Rectal smooth muscle tissue (tissue), 1 donor: ENCODE data around the gene PFN3.
"Not testable (repeated sequence)": the region's sequence is repeated elsewhere in the genome, so short reads cannot be mapped to it uniquely, and the experiment has no call there.

Experiments
- H3K27ac ChIP-seq: one replicate; pipeline ENCODE4 v1.7.0; 2013; ENCODE audit warnings: low read depth, low read length, inconsistent platforms
- H3K27me3 ChIP-seq: one replicate; pipeline ENCODE4 v1.7.0; 2013; ENCODE audit warnings: low read length; ENCODE audit not compliant: control insufficient read depth, insufficient read depth
- H3K36me3 ChIP-seq: one replicate; pipeline ENCODE4 v1.7.0; 2013; ENCODE audit warnings: low read length; ENCODE audit not compliant: control insufficient read depth, insufficient read depth
- H3K4me1 ChIP-seq: one replicate; pipeline ENCODE4 v1.7.0; 2013; ENCODE audit warnings: low read length; ENCODE audit not compliant: control insufficient read depth, insufficient read depth
- H3K4me3 ChIP-seq: one replicate; pipeline ENCODE4 v1.7.0; 2013; ENCODE audit warnings: low read length
- H3K9ac ChIP-seq: one replicate; pipeline ENCODE4 v1.7.0; 2013; ENCODE audit warnings: low read length

The PFN3 gene

DNA sequence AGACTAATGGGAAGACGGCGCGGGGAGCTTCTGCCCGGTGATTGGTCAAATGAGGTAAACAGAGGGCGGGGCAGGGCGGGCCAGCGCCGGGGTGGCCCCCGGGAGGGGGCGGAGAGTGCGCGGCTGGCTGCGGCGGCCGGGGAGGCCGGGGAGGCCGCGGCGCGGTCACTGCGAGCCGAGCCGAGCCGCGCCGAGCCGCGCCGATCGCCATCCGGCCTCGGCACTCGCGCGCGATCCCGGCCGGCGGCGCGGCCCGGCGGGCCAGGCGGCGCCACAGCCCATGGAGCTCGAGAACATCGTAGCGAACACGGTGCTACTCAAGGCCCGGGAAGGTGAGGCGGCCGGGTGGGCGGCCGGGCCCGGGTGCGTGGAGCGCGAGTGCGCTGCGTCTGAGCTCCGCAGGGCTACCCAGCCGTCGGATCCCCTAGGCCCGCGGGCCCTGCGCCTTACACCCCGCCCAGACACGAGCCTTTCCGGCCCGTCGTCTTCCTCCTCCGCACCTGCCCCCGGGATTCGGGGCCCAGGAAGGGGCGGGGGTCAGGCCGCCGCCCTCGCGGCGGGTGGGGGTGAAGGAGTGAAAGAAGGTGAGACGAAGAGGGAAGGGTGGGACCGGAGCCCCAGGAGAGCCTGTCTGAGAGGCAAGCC lies 26.2 kb upstream of the PFN3 start, which contains the start of gene GRK6:
Gene GRK6 (plus strand): TSS at position 111 of the 645 bp plus-strand sequence. CDS start 170 bp downstream, at position 281.
- peaks cover 11% of the 10 kb centered on the region for H3K4me1 ChIP-seq
- peak within 1 kb of the TSS; percentile 97 for H3K27ac ChIP-seq
- peak within 1 kb of the TSS; percentile 87 for H3K9ac ChIP-seq
- no peaks in the 10 kb centered on the region for H3K27me3 ChIP-seq
- peak within 1 kb of the TSS; percentile 81 for H3K4me3 ChIP-seq
- H3K36me3 ChIP-seq = peaks cover 5% of the 10 kb centered on the region

DNA sequence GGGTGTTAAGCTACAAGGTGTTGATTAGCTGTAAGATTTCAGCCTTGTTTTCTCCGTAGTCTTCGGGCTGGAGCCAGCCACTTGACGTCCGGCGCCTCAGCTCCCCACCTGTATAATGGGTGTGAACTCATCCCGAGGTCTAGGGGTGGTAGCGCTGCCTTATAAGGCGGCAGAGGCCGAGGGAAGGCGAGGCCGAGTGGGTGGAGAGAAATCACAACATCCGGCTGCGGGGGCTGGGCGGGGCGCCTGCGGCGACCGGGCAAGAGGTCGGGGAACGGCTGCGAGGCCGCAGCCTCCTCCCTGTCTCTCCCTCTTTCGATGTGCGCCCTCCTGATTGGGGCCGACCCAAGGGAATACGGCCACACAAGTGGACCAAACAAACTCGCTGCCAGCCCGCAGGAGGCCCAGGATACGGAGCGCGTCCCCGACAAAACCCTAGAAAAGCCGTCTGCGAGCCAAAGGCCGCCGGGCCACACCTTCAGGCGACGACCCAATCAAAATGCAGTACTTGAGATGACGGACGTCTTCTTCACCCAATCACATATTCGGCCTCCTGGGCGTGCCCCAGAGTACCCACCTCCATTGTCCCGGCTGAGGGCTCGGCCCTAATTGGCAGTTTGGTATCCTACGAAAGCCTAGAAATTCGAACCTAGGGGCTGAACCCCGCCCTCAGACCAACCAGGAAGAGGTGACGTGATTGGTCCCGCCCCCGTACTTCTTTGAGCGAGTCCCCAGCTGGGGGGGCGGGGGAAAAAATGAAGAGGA lies 25.5 kb upstream of the PFN3 start:
- Histone ChIP-seq H3K4me1 (peaks cover 11% of the 10 kb centered on the region), H3K27ac (peak overlapping the region; percentile 97)

DNA sequence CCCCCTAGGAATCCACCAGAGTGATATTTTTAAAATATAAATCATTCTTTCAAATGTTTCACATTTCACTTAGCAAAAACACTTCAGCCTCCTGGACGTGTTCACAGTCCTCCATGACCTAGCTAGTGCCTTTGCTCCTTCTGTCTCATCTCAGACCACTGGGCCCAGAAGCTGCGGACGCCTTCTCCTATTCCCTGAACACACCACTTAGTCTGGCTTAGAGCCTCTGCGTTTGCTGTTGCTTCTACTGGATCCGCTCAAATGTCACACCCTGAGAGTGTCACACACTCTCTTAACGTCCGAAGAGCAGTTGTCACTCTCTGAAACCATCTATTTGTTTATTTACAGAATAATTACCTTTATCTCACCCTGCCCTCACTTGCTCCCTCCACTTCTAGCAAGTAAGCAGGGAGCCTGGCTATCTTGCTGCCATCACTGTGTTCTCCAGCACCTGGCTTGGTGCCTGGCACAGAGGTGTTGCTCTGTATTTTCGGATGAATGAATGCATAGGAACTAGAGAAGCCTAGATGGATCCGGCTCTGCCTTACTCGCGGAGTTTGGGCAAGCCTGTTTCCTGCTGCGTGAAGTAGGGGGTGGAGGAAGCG lies 24.8 kb upstream of the PFN3 start:
- H3K27me3 ChIP-seq = no peaks in the 10 kb centered on the region
- peak overlapping the region; percentile 97 for H3K27ac ChIP-seq
- H3K4me1 ChIP-seq = peaks cover 11% of the 10 kb centered on the region
- peaks cover 1% of the 10 kb centered on the region for H3K36me3 ChIP-seq
- peak overlapping the region; percentile 73 for H3K4me3 ChIP-seq
- H3K9ac ChIP-seq = peak overlapping the region; percentile 20

More for the DNA sequence above, 25.5 kb upstream of the PFN3 start:
- Histone ChIP-seq H3K36me3 (peaks cover 5% of the 10 kb centered on the region), H3K9ac (peak overlapping the region; percentile 39), H3K4me3 (peak overlapping the region; percentile 73), H3K27me3 (no peaks in the 10 kb centered on the region)

DNA sequence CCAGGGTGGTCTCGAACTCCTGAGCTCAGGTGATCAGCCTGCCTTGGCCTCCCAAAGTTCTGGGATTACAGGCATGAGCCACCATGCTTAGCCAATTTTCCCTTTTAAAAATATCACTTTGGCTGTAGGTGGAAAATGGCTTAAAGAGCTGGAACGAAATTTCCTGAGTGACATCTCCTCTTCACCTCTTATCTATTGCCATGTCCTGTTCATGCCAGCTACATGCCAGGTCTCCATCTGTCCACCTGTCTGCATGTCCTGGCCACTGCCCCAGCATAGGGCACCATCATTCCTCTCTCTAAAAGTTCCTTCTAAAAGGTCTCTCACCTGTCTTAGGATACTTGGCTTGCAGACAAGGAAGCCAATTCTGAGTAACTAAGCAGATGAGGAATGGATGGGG lies 23.2 kb upstream of the PFN3 start:
- Histone ChIP-seq H3K9ac (no peak overlapping the region), H3K36me3 (no peaks in the 10 kb centered on the region), H3K4me3 (no peak overlapping the region), H3K27ac (no peak overlapping the region), H3K27me3 (no peaks in the 10 kb centered on the region), H3K4me1 (peaks cover 11% of the 10 kb centered on the region)

DNA sequence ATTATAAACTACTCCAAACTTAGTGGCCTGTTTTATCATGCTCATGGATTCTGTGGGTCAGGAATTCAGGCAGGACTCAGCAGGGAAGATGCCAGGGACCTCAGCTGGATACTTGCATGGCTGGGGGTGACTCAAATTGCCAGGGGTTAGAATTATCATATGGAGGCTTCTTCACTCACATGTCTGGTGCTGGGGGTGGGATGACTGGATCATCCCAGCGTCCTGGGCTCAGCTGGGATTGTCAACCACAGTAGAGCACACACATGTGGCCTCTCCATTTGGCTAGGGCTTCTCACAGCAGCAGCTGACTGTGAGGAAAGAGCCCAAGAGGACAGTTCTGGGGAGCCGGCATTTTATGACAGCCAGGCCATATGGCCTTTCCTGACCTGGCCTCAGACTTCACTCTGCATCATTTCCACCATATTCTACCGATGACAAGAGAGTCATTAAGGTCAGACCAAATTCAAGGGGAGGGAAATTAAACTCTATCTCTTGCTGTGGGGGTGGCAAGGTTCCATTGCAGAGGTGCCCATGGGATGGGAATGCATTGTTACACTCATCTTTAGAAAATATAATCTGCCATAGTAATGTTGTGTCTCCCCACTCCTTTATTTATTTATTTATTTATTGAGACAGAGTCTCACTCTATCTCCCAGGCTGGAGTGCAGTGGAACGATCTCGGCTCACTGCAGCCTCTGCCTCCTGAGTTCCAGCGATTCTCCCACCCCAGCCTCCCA lies 20.8 kb upstream of the PFN3 start:
- Histone ChIP-seq H3K4me1 (peaks cover 4% of the 10 kb centered on the region), H3K9ac (no peak overlapping the region), H3K27me3 (no peaks in the 10 kb centered on the region), H3K27ac (no peak overlapping the region), H3K36me3 (no peaks in the 10 kb centered on the region), H3K4me3 (no peak overlapping the region)

DNA sequence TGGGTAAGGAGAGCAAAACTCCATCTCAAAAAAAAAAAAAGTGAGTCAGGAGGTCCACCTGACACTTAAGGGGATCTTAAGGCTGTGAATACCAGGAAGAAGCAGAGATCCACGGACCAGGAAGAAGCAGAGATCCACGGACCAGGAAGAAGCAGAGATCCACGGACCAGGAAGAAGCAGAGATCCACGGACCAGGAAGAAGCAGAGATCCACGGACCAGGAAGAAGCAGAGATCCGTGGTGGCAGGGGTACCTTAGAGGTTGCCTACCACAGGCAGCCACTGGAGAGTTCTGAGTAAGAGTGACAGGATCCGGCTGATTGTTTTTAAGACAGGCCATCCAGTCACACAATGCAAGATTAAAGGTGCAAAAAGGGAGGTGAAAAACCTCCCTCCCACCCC lies 20.0 kb upstream of the PFN3 start:
- not testable (repeated sequence) for H3K4me3 ChIP-seq, H3K27me3 ChIP-seq, H3K9ac ChIP-seq, H3K27ac ChIP-seq, H3K36me3 ChIP-seq, H3K4me1 ChIP-seq

DNA sequence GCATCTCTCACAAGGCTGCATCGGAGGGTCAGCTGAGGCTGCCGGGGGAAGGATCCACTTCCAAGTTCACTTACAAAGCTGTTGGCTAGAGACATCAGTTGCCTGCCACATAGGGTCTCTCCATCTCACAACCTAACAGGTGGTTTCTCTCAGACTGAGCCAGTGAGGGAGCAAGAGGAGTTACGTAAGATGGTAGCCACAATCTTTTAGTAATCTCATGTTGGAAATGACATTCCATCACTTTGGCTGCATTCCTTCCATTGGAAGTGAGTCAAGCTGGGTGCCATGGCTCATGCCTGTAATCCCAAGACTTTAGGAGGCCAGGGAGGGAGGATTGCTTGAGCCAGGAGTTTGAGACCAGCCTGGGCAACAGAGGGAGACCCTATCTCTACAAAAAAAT lies 18.6 kb upstream of the PFN3 start:
- Histone ChIP-seq H3K4me1 (no peaks in the 10 kb centered on the region), H3K9ac (no peak overlapping the region), H3K27ac (no peak overlapping the region), H3K36me3 (no peaks in the 10 kb centered on the region), H3K4me3 (no peak overlapping the region), H3K27me3 (no peaks in the 10 kb centered on the region)

DNA sequence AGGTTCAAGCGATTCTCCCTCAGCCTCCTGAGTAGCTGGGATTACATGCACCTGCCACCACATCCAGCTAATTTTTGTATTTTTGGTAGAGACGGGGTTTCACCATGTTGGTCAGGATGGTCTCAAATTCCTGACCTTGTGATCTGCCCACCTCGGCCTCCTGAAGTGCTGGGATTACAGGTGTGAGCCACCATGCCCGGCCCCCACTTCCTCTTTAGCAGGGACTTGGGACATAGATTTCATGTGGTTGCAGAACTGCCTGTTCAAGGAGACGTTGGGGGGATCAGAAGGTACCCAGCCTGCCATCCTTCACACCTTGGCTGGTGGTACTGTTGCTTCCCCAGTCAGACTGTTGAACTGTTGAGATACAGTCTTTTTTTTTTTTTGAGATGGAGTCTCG lies 16.6 kb upstream of the PFN3 start:
- H3K36me3 ChIP-seq, H3K4me3 ChIP-seq, H3K9ac ChIP-seq, H3K27me3 ChIP-seq, H3K27ac ChIP-seq, H3K4me1 ChIP-seq: not testable (repeated sequence)

DNA sequence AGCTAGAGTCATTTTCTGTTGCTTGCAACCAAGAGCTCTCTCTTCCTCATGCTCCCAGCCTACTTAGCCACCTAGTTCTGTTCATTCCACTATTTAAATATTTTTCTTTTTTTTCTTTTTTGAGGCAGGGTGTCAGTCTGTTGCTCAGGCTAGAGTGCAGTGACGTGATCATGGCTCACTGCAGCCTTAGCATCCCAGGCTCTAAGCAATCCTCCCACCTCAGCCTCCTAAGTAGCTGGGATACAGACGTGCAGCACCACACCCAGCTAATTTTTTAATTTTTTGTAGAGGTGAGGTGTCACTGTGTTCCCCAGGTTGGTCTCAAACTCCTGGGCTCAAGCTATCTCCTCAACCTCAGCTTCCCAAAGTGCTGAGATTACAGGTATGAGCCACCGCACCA lies 14.0 kb upstream of the PFN3 start:
- no peaks in the 10 kb centered on the region for H3K27me3 ChIP-seq
- no peak overlapping the region for H3K9ac ChIP-seq
- H3K36me3 ChIP-seq = no peaks in the 10 kb centered on the region
- no peak overlapping the region for H3K4me3 ChIP-seq
- no peak overlapping the region for H3K27ac ChIP-seq
- H3K4me1 ChIP-seq = no peaks in the 10 kb centered on the region

DNA sequence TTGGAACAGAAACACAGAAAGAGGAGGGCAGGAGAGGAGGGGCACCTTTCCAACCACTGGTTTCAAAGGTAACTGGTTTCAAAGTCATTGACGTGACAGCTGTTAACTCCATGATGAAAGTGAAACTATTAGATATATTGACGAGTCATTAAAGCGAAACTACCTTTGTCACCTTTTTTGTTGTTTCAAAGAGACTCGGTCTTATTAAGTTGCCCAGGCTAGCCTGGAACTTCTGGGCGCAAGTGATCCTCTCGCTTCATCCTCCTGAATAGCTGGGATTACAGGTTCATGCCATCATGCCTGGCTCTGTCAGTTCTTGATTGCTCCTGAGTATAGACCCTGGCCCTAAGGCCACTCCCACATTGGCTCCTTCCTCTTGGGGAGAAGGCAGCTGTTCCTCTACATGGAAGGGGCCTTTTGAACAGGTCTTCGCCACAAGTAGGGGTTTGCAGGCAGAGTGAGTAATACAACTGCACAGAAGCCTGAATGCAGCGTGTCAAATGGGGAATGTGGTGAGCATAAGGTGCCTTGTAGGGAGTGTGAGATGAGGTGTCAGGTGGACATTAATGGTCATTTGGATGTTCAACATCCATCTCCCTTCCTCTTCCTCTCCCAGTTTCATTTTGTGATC lies 12.3 kb upstream of the PFN3 start:
- Histone ChIP-seq H3K4me3 (no peak overlapping the region), H3K9ac (no peak overlapping the region), H3K4me1 (no peaks in the 10 kb centered on the region), H3K27ac (no peak overlapping the region), H3K36me3 (no peaks in the 10 kb centered on the region), H3K27me3 (no peaks in the 10 kb centered on the region)

DNA sequence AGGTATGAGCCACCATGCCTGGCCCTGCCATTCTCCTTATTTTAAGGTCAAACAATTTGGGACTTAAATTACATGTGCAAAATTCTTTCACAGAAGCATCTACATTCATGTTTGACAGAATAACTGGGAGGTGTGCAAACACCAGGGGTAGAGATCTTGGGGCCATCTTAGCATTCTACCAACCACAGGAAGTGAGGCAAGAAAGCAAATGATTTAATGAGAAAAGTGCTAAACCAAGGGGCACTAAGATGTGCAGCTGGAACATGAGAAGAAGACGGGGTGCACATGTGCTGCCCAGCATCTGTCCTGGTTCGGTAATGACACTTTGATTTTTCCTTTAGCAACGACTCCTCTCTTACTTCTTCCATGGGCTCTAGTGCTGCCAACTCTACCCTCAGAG lies 10.1 kb upstream of the PFN3 start:
- H3K9ac ChIP-seq = no peak overlapping the region
- no peaks in the 10 kb centered on the region for H3K4me1 ChIP-seq
- H3K27ac ChIP-seq = no peak overlapping the region
- H3K27me3 ChIP-seq = no peaks in the 10 kb centered on the region
- no peaks in the 10 kb centered on the region for H3K36me3 ChIP-seq
- no peak overlapping the region for H3K4me3 ChIP-seq
